ENCODE measurements around the gene ZNF236.

- TF ChIP-seq CTCF (IDR thresholded peaks at IDR 0.05) (no peak), POLR2A (IDR thresholded peaks at IDR 0.05) (no peak)
Observed at GRCh38 chr18:77009675-77010074, 187.3 kb downstream of the ZNF236 start.

Data from vagina (tissue), 2 donors.